NCI-H526 (cell line): ENCODE results near the gene GTF3C1.
"Not testable (repeated sequence)": the region's sequence is repeated elsewhere in the genome, so short reads cannot be mapped to it uniquely, and the experiment has no call there.

ENCODE experiments used
- DNase-seq, 2 experiments: peaks; one replicate each; lab custom pipeline; 2025; lab: John Stamatoyannopoulos, UW

GTF3C1 gene

GRCh38 chr16:27549746-27550581, at the start of gene GTF3C1, which contains the start of gene KATNIP:
GTF3C1 (minus strand) TSS chr16:27549913; CDS start chr16:27549890, 23 bp downstream.
KATNIP (plus strand) TSS chr16:27550144; CDS start chr16:27550171, 27 bp downstream.
- peak; percentile 94 to 99 for DNase-seq

- DNase-seq = no peak
These were observed 49.3 kb upstream of the GTF3C1 start for GRCh38 chr16:27598931-27599565.

GRCh38 chr16:27598220-27598619, 48.5 kb upstream of the GTF3C1 start:
- DNase-seq = no peak

- DNase-seq = no peak
These were observed 47.6 kb upstream of the GTF3C1 start for GRCh38 chr16:27597361-27597760.

- DNase-seq = no peak
These were observed 46.7 kb upstream of the GTF3C1 start for GRCh38 chr16:27596411-27596810.

- no peak for DNase-seq
These were observed 46.3 kb upstream of the GTF3C1 start for GRCh38 chr16:27595993-27596392.

- DNase-seq = no peak
These were observed 45.8 kb upstream of the GTF3C1 start for GRCh38 chr16:27595475-27595874.

GRCh38 chr16:27591837-27592236, 42.1 kb upstream of the GTF3C1 start:
- no peak for DNase-seq

- DNase-seq = no peak
These were observed 38.3 kb upstream of the GTF3C1 start for GRCh38 chr16:27588057-27588456.

- DNase-seq = no peak
These were observed 37.0 kb upstream of the GTF3C1 start for GRCh38 chr16:27586711-27587110.

GRCh38 chr16:27585200-27585599, 35.5 kb upstream of the GTF3C1 start:
- DNase-seq = no peak

- no peak for DNase-seq
These were observed 33.9 kb upstream of the GTF3C1 start for GRCh38 chr16:27583634-27584033.

- no peak for DNase-seq
These were observed 33.2 kb upstream of the GTF3C1 start for GRCh38 chr16:27582883-27583282.

- no peak for DNase-seq
These were observed 29.6 kb upstream of the GTF3C1 start for GRCh38 chr16:27579087-27579980.

- DNase-seq = no peak
These were observed 27.0 kb upstream of the GTF3C1 start for GRCh38 chr16:27576729-27577128.

- no peak for DNase-seq
These were observed 23.0 kb upstream of the GTF3C1 start for GRCh38 chr16:27572711-27573110.

GRCh38 chr16:27571433-27572326, 22.0 kb upstream of the GTF3C1 start:
- no peak for DNase-seq

GRCh38 chr16:27570986-27571385, 21.3 kb upstream of the GTF3C1 start:
- not testable (repeated sequence) for DNase-seq

- no peak for DNase-seq
These were observed 18.4 kb upstream of the GTF3C1 start for GRCh38 chr16:27568077-27568476.

- no peak for DNase-seq
These were observed 16.7 kb upstream of the GTF3C1 start for GRCh38 chr16:27566417-27566816.

GRCh38 chr16:27564224-27564623, 14.5 kb upstream of the GTF3C1 start:
- no peak for DNase-seq
